ENCODE measurements around the gene HOXC13. TPM values are rescaled to one million over a fixed set of nuclear protein-coding genes. Genes with fewer than 3 reads are reported as not detected.

Gene HOXC13
- total RNA-seq, 1 donor, result not detected

DNA sequence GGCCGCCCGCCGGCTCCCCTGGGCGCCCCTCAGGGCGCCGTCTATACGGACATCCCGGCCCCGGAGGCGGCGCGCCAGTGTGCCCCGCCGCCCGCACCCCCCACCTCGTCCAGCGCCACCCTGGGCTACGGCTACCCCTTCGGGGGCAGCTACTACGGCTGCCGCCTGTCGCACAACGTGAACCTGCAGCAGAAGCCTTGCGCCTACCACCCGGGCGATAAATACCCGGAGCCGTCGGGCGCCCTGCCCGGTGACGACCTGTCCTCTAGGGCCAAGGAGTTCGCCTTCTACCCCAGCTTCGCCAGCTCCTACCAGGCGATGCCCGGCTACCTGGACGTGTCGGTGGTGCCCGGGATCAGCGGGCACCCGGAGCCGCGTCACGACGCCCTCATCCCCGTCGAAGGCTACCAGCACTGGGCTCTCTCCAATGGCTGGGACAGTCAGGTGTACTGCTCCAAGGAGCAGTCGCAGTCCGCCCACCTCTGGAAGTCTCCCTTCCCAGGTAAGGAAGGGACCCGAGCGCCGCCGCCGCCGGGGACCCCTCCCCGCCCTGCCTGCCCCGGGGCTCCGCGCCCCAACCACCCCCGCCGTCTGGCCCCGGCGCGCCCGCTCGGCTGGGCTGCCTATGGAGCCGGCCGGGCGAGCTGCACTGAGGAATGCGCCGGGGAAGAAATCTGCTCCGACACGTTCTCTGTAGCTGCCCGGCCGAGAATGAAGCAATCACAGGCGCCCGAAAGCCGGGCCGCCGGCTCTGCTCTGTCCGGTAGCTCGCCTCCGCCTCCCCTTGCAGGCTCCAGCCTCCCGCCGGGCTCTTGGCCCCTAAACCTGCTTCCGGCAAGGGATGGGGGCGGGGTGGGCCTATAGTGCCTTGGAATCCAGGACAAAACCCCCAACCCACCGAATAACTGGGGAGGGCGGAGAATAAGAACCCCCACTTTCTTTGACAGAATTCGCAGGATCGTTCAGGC lies 794 bp downstream of the HOXC13 start:
- H3K4me3 ChIP-seq (ENCODE audit: low read depth, low read length), result no peak overlapping the region
- DNase-seq (ENCODE audit: low read depth), result peak; percentile 31
- TF ChIP-seq, protein P1, sequence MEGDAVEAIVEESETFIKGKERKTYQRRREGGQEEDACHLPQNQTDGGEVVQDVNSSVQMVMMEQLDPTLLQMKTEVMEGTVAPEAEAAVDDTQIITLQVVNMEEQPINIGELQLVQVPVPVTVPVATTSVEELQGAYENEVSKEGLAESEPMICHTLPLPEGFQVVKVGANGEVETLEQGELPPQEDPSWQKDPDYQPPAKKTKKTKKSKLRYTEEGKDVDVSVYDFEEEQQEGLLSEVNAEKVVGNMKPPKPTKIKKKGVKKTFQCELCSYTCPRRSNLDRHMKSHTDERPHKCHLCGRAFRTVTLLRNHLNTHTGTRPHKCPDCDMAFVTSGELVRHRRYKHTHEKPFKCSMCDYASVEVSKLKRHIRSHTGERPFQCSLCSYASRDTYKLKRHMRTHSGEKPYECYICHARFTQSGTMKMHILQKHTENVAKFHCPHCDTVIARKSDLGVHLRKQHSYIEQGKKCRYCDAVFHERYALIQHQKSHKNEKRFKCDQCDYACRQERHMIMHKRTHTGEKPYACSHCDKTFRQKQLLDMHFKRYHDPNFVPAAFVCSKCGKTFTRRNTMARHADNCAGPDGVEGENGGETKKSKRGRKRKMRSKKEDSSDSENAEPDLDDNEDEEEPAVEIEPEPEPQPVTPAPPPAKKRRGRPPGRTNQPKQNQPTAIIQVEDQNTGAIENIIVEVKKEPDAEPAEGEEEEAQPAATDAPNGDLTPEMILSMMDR (IDR thresholded peaks at IDR 0.05; ENCODE audit: insufficient read depth, low read length), result no peak

GRCh38 chr12:53940443-53941014 lies 1.9 kb downstream of the HOXC13 start:
- H3K4me3 ChIP-seq (ENCODE audit: low read depth, low read length), result no peak overlapping the region
- DNase-seq (ENCODE audit: low read depth), result no peak
- TF ChIP-seq, protein P1 (IDR thresholded peaks at IDR 0.05; ENCODE audit: insufficient read depth, low read length), result no peak

- no peak for DNase-seq (ENCODE audit: low read depth)
- TF ChIP-seq, protein P1 (IDR thresholded peaks at IDR 0.05; ENCODE audit: insufficient read depth, low read length), result no peak
- H3K4me3 ChIP-seq (ENCODE audit: low read depth, low read length), result no peak overlapping the region
These were observed 2.6 kb downstream of the HOXC13 start for GRCh38 chr12:53941187-53941586.

GRCh38 chr12:53941750-53942149 lies 3.1 kb downstream of the HOXC13 start:
- DNase-seq (ENCODE audit: low read depth), result no peak
- TF ChIP-seq, protein P1 (IDR thresholded peaks at IDR 0.05; ENCODE audit: insufficient read depth, low read length), result no peak
- no peak overlapping the region for H3K4me3 ChIP-seq (ENCODE audit: low read depth, low read length)

- TF ChIP-seq, protein P1 (IDR thresholded peaks at IDR 0.05; ENCODE audit: insufficient read depth, low read length), result no peak
- DNase-seq (ENCODE audit: low read depth), result no peak
- no peak overlapping the region for H3K4me3 ChIP-seq (ENCODE audit: low read depth, low read length)
These were observed 3.9 kb downstream of the HOXC13 start for GRCh38 chr12:53942467-53942997.

DNA sequence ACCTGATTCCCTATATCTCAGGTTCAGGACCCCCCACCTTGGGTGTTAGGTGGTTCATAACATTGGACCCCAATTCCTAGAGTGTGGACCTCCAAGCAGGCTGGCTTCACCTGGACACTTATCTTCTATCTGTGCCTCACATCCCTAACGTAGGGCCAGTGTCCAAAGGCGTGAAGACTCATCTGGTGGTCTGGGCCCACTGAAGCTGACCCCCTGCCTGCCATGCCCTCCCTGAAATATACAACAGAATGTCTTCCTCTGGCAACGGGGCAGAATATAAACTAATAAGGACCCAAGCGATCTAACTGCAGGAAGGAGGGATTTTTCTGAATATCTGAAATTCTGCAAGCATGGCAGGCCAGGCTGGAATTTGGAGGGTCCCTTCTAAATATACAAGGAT lies 5.6 kb downstream of the HOXC13 start:
- no peak for DNase-seq (ENCODE audit: low read depth)
- TF ChIP-seq, protein P1 (IDR thresholded peaks at IDR 0.05; ENCODE audit: insufficient read depth, low read length), result no peak
- no peak overlapping the region for H3K4me3 ChIP-seq (ENCODE audit: low read depth, low read length)

All from fibroblast of the aortic adventitia (primary cell).